Choroid plexus epithelial cell (primary cell): ENCODE measurements around the gene ADAMTS3.

Experiments
- DNase-seq: peaks from one replicate; pipeline ENCODE4 v3.0.0-alpha.2; 2010; ENCODE audit warnings: low read depth
- H3K4me3 ChIP-seq: 2 replicates; pipeline ENCODE4 v1.5.1; 2011; ENCODE audit warnings: low read depth, mild to moderate bottlenecking, control low read depth, low read length, moderate library complexity
- CTCF ChIP-seq: conservative IDR thresholded peaks from 2 replicates; pipeline ENCODE4 v1.5.1; 2011; ENCODE audit warnings: low read depth, mild to moderate bottlenecking, control low read depth, inconsistent platforms, low read length, moderate library complexity

Gene ADAMTS3

GRCh38 chr4:72424006-72424405 is 145.0 kb downstream of the ADAMTS3 start:
- H3K4me3 ChIP-seq, result no peak overlapping the region
- no peak for DNase-seq
- no peak for TF ChIP-seq CTCF

GRCh38 chr4:72422416-72422815 is 146.6 kb downstream of the ADAMTS3 start:
- H3K4me3 ChIP-seq, result no peak overlapping the region
- no peak for TF ChIP-seq CTCF
- DNase-seq, result no peak

- DNase-seq, result peak; percentile 84
- TF ChIP-seq CTCF, result no peak
- no peak overlapping the region for H3K4me3 ChIP-seq
Measured at GRCh38 chr4:72418458-72418857, 150.6 kb downstream of the ADAMTS3 start.

GRCh38 chr4:72410158-72410557 is 158.9 kb downstream of the ADAMTS3 start:
- DNase-seq, result no peak
- no peak overlapping the region for H3K4me3 ChIP-seq
- no peak for TF ChIP-seq CTCF

GRCh38 chr4:72408568-72408967 is 160.5 kb downstream of the ADAMTS3 start:
- H3K4me3 ChIP-seq, result no peak overlapping the region
- no peak for DNase-seq
- no peak for TF ChIP-seq CTCF

GRCh38 chr4:72405417-72405816 is 163.6 kb downstream of the ADAMTS3 start:
- TF ChIP-seq CTCF, result no peak
- no peak overlapping the region for H3K4me3 ChIP-seq
- no peak for DNase-seq

- H3K4me3 ChIP-seq, result no peak overlapping the region
- peak; percentile 61 for DNase-seq
- TF ChIP-seq CTCF, result no peak
Measured at GRCh38 chr4:72397314-72397713, 171.7 kb downstream of the ADAMTS3 start.
